ENCODE results near the gene EYS.

Gene EYS

GRCh38 chr6:64213697-64214096, 1493.3 kb downstream of the EYS start:
- DNase-seq, result no peak

- DNase-seq, result no peak
Observed at GRCh38 chr6:64197246-64197645, 1509.8 kb downstream of the EYS start.

- no peak for DNase-seq
Observed at GRCh38 chr6:64186592-64186991, 1520.4 kb downstream of the EYS start.

GRCh38 chr6:64185621-64186020, 1521.4 kb downstream of the EYS start:
- DNase-seq, result no peak

- no peak for DNase-seq
Observed at GRCh38 chr6:64175296-64175695, 1531.7 kb downstream of the EYS start.

GRCh38 chr6:64170316-64170715, 1536.7 kb downstream of the EYS start:
- DNase-seq, result no peak

- DNase-seq, result no peak
Observed at GRCh38 chr6:64160486-64160885, 1546.5 kb downstream of the EYS start.

- peak; percentile 2 for DNase-seq
Observed at GRCh38 chr6:64155063-64155462, 1552.0 kb downstream of the EYS start.

- DNase-seq, result no peak
Observed at GRCh38 chr6:64146876-64147275, 1560.2 kb downstream of the EYS start.

- no peak for DNase-seq
Observed at GRCh38 chr6:64146094-64146493, 1560.9 kb downstream of the EYS start.

- no peak for DNase-seq
Observed at GRCh38 chr6:64145658-64146057, 1561.4 kb downstream of the EYS start.

GRCh38 chr6:64143101-64143500, 1563.9 kb downstream of the EYS start:
- DNase-seq, result no peak

- no peak for DNase-seq
Observed at GRCh38 chr6:64141680-64142079, 1565.3 kb downstream of the EYS start.

- DNase-seq, result no peak
Observed at GRCh38 chr6:64128301-64129024, 1578.6 kb downstream of the EYS start.

- DNase-seq, result peak; percentile 23
Observed at GRCh38 chr6:64123761-64124633, 1583.0 kb downstream of the EYS start.

GRCh38 chr6:64122712-64123375, 1584.2 kb downstream of the EYS start:
- DNase-seq, result no peak

- no peak for DNase-seq
Observed at GRCh38 chr6:64121011-64121565, 1585.9 kb downstream of the EYS start.

GRCh38 chr6:64113704-64114103, 1593.3 kb downstream of the EYS start:
- DNase-seq, result no peak

- no peak for DNase-seq
Observed at GRCh38 chr6:64104051-64104450, 1603.0 kb downstream of the EYS start.

- no peak for DNase-seq
Observed at GRCh38 chr6:64103480-64103879, 1603.5 kb downstream of the EYS start.

- DNase-seq, result no peak
Observed at GRCh38 chr6:64100702-64101303, 1606.2 kb downstream of the EYS start.

GRCh38 chr6:64090352-64090751, 1616.7 kb downstream of the EYS start:
- no peak for DNase-seq

- DNase-seq, result no peak
Observed at GRCh38 chr6:64085126-64085525, 1621.9 kb downstream of the EYS start.

All from fibroblast of skin of right biceps (primary cell).